Skin epidermis (tissue), 12 donors: ENCODE results near the gene SNRPB2.
A peak's percentile ranks its signal among the peaks of the same experiment; 100 is the strongest.

Experiments
- H3K27ac ChIP-seq, 21 experiments: fragments of 200-600 bp; sonication (generic) in 11 of 21; one replicate each; pipeline ENCODE4 v1.5.0; 2020; ENCODE audit warnings: mild to moderate bottlenecking in 3 of 21, inconsistent platforms in 2 of 21, moderate library complexity in 2 of 21
- H3K4me3 ChIP-seq, 7 experiments: fragments of 200-600 bp; sonication (generic) in 2 of 7; one replicate each; pipeline ENCODE4 v1.5.0; 2020; ENCODE audit warnings: inconsistent platforms in 2 of 7, mild to moderate bottlenecking in 2 of 7, moderate library complexity in 1 of 7

The SNRPB2 gene

GRCh38 chr20:16719421-16719820 lies 10.4 kb upstream of the SNRPB2 start:
- Histone ChIP-seq H3K27ac (no peak overlapping the region), H3K4me3 (no peak overlapping the region)

- peak overlapping the region in 6 of 21 experiments; percentile 83 to 94 (median 90) for H3K27ac ChIP-seq
- H3K4me3 ChIP-seq: peak overlapping the region in 4 of 7 experiments; percentile 78 to 96 (median 86)
These were observed 746 bp upstream of the SNRPB2 start for GRCh38 chr20:16729080-16729479.

DNA sequence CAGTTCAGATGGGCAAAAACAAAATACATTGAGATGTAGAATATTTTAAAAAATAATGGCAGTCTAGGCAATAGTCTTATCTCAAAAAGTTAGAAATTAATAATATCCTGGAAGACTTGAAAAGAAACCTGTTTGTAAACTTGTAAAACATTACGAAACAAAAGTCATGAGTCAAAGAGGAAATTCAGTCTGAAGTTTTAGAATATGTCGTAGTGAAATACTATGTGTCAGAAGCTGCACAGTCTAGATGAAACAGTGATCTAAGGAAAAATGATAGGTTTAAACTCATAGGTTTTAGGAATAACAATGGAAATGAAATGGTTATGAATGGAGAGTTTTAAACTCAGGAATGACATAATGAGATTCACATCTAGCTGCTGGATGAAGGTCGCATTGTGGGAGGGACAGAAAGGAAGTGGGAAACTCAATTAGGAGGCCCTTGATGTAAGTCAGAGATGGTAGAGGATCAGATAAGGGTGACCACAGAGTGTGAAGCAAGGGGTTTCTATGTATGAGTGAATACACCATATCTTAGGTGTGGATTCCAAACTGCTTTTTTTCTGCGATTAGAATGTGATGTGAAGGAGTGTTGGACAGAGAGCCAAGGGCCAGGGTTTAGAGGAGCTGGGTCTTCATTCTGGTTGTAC lies 2.8 kb downstream of the SNRPB2 start:
- H3K27ac ChIP-seq: no peak overlapping the region
- no peak overlapping the region for H3K4me3 ChIP-seq

DNA sequence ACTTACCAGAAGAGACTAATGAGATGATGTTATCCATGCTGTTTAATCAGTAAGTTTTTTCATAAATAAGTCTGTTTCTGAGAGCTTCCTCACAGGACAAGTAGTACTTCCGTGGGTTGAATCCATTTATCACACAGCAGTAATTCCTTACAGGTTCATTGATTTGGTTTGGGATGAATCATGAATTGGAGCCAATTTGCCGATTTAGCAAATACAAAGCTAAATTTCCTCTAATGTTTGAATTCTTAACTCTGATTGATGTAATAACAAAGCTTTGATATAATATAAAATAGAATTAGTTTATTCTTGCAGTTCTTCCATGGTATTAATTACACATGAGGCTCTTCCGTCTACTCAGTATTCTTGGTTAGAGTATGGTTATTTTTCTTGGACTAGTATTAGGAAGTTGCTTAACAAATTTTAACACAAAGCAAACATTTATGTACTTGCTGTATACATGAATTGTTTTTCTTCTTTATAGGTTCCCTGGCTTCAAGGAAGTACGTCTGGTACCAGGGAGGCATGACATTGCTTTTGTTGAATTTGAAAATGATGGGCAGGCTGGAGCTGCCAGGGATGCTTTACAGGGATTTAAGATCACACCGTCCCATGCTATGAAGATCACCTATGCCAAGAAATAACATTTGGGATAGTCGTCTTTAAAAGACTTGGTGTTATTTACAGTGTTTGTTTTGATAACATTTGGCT lies 10.7 kb downstream of the SNRPB2 start:
- H3K4me3 ChIP-seq: no peak overlapping the region
- no peak overlapping the region for H3K27ac ChIP-seq

DNA sequence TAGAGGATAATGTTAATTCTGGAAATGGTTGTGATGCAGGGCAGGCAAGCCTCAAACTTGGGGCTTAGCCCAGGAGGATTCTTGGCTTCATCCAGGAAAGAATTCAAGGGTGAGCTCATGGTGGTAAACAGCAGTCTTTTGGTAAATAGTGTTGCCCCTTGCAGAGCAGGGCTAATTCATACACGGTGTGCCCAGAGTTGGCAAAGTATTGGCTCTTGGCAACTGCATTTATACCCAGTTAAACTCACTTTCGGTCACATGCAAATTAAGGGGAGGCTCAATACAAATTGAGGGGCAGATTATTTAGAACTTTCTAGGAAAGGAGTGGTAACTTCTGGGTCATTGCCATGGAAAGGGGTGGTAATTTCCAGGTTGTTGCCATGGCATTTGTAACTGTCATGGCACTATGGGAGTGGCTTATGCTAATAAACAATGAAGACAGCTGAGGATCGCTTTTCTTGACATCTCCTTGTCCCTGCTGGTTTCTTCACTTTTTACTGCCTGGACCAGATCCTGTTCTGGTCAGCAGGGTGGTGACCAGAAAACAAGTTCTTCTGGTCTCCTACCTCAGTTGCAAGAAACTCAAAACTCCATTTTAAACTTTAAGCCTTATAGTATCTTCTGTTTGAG lies 14.5 kb downstream of the SNRPB2 start:
- H3K4me3 ChIP-seq: no peak overlapping the region
- H3K27ac ChIP-seq: no peak overlapping the region

- Histone ChIP-seq H3K27ac (no peak overlapping the region), H3K4me3 (no peak overlapping the region)
These were observed 15.4 kb downstream of the SNRPB2 start for GRCh38 chr20:16745204-16745603.

- H3K27ac ChIP-seq: no peak overlapping the region
These were observed 17.5 kb downstream of the SNRPB2 start for GRCh38 chr20:16747291-16747811.

GRCh38 chr20:16748308-16748900 lies 18.6 kb downstream of the SNRPB2 start, which contains the start of gene OTOR:
Gene OTOR (plus strand): TSS chr20:16748358. CDS start chr20:16748402, 44 bp downstream.
- no peak within 1 kb of the TSS for H3K4me3 ChIP-seq
- no peak within 1 kb of the TSS for H3K27ac ChIP-seq

More at GRCh38 chr20:16747291-16747811, 17.5 kb downstream of the SNRPB2 start:
- no peak overlapping the region for H3K4me3 ChIP-seq

GRCh38 chr20:16749573-16749972 lies 19.7 kb downstream of the SNRPB2 start:
- H3K4me3 ChIP-seq: no peak overlapping the region

DNA sequence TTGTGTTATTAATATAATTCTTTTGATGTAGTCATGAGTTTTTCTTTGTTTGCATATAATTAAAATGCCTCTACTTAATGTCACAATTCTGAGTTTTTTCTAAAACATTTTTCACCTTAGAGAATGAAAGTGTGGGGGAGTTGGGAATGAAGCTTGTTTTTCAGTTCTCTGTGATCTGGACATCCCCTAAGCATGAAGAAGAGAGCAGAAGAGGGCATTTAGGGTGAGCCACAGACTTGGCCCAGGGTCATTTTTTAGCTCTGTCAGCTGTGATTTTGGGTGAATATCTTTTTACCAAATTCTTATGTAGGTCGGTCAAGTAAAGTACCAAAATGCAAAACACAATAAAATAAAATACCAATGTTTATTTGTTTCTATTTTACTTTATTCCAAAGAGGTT lies 22.3 kb downstream of the SNRPB2 start:
- H3K4me3 ChIP-seq: no peak overlapping the region
- H3K27ac ChIP-seq: no peak overlapping the region

More at GRCh38 chr20:16749573-16749972, 19.7 kb downstream of the SNRPB2 start:
- H3K27ac ChIP-seq: no peak overlapping the region

GRCh38 chr20:16752901-16753300 lies 23.1 kb downstream of the SNRPB2 start:
- H3K4me3 ChIP-seq: no peak overlapping the region
- H3K27ac ChIP-seq: no peak overlapping the region

GRCh38 chr20:16758454-16759180 lies 28.8 kb downstream of the SNRPB2 start:
- H3K27ac ChIP-seq: no peak overlapping the region
- no peak overlapping the region for H3K4me3 ChIP-seq

DNA sequence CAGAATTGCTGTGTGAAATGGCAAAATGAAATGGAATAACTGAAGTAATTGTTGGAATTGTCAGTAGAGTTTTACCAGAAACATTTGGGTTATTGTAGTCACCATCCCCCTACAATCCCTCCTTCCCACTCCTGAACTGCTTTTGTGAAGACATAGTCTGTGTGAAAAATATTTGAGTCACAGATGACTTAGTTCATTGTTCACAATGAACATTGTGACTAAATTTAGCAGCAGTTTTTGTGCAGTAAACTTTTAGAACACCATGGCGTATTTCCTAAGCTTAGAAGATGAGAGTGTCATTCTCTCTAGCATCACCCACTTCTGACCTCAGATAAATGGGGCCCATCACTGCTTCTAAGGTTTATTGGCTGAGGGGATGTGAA lies 29.3 kb downstream of the SNRPB2 start:
- no peak overlapping the region for H3K27ac ChIP-seq
- no peak overlapping the region for H3K4me3 ChIP-seq

DNA sequence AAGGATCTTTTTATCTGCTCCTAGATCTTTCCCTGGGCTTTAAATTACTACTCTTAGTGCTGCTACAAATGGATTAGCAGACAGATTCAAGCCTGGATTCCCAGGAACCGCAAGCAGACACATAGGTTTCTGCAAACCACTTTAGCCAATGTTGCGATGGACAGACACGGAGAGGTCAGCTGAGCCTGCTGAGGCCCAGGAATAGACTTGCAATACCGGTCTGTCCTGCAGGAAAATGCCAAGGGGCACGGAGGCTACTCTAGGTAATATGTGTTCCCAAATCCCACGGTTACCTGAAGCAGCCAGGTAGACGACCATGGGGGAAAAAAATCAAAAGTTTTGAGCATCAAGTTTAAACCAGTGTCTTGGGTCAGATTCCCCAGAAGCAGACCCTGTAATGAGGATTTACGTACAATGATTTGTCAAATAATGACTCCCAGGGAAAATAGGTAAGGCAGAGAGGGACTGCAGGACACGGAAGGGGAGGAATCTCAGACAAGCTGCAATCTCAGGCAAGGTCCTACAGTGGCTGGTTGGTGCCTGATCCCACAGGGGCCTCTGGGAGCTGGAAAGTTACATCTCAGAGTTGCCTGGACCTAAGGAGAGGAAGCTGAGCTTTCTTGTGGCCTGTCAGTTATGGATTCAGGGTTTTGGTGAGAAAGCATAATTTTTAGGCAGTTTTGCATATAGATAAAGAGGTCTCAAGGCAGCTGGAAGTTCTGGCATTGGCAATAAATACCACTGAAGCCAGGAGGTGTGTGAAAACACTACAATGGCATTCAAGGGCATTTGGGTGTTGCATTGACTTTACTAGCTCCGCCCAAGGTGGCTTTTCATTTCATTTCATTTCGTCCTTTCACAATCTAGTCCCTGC lies 30.8 kb downstream of the SNRPB2 start:
- no peak overlapping the region for H3K4me3 ChIP-seq
- no peak overlapping the region for H3K27ac ChIP-seq

- Histone ChIP-seq H3K27ac (no peak overlapping the region), H3K4me3 (no peak overlapping the region)
These were observed 31.5 kb downstream of the SNRPB2 start for GRCh38 chr20:16761305-16761829.

DNA sequence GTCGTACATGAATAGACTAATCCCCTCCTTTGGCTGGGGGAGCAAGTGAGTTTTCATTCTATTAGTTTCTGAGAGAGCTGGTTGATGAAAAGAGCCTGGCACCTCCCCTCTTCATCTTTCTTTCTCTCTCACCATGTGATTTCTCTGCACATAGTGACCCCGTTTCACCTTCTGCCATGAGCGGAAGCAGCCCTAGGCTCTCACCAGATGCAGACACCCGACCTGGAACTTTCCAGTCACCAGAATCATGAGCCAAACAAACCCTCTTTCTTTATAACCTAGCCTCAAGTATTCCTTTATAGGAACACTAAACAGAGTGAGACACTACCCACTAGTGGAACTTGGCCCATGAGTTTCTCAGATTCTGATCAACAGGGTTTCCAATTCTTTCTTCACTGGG lies 34.7 kb downstream of the SNRPB2 start:
- Histone ChIP-seq H3K27ac (no peak overlapping the region), H3K4me3 (no peak overlapping the region)

DNA sequence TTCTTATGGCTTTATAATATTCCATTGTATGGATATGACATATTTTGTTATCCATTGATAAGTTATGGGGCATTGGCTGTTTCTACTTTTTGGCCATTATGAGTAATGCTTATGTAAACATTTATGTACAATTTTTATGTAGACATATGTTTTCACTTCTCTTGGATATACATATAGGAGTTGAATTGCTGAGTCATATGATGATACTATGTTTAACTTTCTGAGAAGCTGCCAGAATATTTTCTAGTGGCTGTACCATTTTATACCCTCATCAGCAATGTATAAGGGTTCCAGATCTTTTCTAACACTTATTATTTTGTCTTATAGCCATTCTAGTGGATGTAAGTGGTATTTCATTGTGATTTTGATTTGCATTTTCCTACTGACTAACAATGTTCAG lies 41.4 kb downstream of the SNRPB2 start:
- H3K4me3 ChIP-seq: no peak overlapping the region
- no peak overlapping the region for H3K27ac ChIP-seq

DNA sequence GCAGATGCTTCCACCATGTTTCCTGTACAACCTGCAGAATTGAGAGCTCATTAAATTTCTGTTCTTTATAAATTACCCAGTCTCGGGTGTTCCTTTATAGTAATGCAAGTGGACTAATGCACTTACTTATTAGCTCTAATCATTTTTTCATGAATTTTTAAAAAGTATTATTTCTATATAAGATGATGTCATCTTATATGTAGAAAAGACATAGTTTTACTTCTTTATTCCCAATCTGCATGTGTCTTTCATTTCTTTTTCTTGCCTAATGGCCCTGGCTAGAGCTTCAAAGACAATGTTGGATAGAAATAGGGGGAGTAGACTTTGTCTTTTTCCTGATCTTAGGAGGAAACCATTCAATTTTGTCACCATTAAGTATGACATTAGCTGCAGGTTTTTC lies 46.1 kb downstream of the SNRPB2 start:
- Histone ChIP-seq H3K27ac (no peak overlapping the region), H3K4me3 (no peak overlapping the region)

DNA sequence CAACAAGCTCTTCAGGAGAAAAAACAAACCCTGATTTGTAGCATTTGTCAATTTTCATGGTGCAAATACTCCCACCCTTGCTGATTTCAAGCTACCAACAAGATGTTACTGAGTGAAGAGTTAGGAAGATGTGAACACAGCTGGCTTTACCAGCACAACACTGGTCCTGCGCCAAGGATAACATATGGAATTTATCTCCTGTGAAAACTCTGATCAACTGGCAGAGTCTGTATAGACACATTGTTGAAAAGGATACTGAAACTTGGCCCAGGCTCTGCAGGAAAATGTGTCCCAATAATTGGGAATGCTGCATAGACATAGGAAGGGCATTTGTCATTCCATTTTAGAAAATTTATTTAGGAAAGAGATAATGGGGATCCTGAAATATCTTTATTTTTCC lies 47.3 kb downstream of the SNRPB2 start:
- no peak overlapping the region for H3K27ac ChIP-seq
- H3K4me3 ChIP-seq: no peak overlapping the region
